Ovary (tissue), 9 donors: ENCODE data around the gene ADAMTS13. TPM values are rescaled to one million over a fixed set of nuclear protein-coding genes. Genes with fewer than 3 reads are reported as not detected.

Experiments used
- DNase-seq, 5 donors: peaks; one replicate each; pipeline ENCODE4 v3.0.0-alpha.2; 2019 to 2020
- H3K27ac ChIP-seq, 2 donors: fragments of 200-600 bp; one replicate each; pipeline versions ENCODE4 v1.5.1 to v1.8.0; 2019 to 2022
- H3K27me3 ChIP-seq: fragments of 200-600 bp; one replicate; pipeline ENCODE4 v1.8.0; 2022
- H3K36me3 ChIP-seq: fragments of 200-600 bp; sonication (generic); one replicate; pipeline ENCODE4 v1.5.1; 2019
- H3K4me1 ChIP-seq: one replicate; pipeline ENCODE4 v1.8.1; 2013; ENCODE audit warnings: mild to moderate bottlenecking, moderate library complexity; ENCODE audit not compliant: insufficient read depth
- H3K4me3 ChIP-seq: fragments of 200-600 bp; sonication (generic); one replicate; pipeline ENCODE4 v1.5.1; 2017
- H3K9me3 ChIP-seq, 2 donors: fragments of 200-600 bp in 1 of 2; sonication (generic) in 1 of 2; one replicate each; pipeline versions ENCODE4 v1.5.1 to v1.8.1; 2013 to 2019; ENCODE audit warnings: mild to moderate bottlenecking in 1 of 2, moderate library complexity in 1 of 2
- EP300 ChIP-seq: sonication (generic); formaldehyde crosslinking; IDR thresholded peaks from one replicate; pipeline ENCODE4 v1.6.1; 2017; ENCODE audit warnings: antibody characterized with exemption
- POLR2A ChIP-seq: fragments of 450-650 bp; IDR thresholded peaks from one replicate; pipeline ENCODE4 v1.6.1; 2017; ENCODE audit warnings: antibody characterized with exemption, mild to moderate bottlenecking, moderate library complexity
- WGBS, 3 donors: extraction: QIAGEN DNeasy Blood & Tissue Kit in 1 of 3; methylation state at CpG; one replicate each; pipeline versions ENCODE4 v1.1.5 to v1.1.7; 2013 to 2017; 5-methylcytosine and 5-hydroxymethylcytosine counted together
- intact Hi-C, 4 donors: fragments of 100-400 bp; cut with DNase I; formaldehyde crosslinking; loops; one replicate each; pipeline versions ENCODE4 v1.11.0 to v1.15.1; 2022 to 2023
- polyA plus RNA-seq, 2 donors: library from polyadenylated mRNA; stranded (reverse); fragments of 200-250 nt in 1 of 2; fragments of 350-450 nt in 1 of 2; fragmentation: Illumina TruSeq in 1 of 2; extraction: RNeasy Lipid Tissue Mini Kit (QIAGEN cat#74804) in 1 of 2; gene quantifications; one replicate each; pipeline ENCODE4 v1.2.3, GENCODE V29; 2013 to 2014
- total RNA-seq, 7 donors: library from RNA; depleted of rRNA in 2 of 7; stranded (reverse); fragments of >200 nt in 2 of 7; fragmentation: NEBNext Ultra II Directional in 3 of 7; extraction: Animal tissue kit (Norgen Biotek cat#: 25700) in 3 of 7; gene quantifications; one replicate each; pipeline versions ENCODE4 v1.1.0 to v1.2.4, GENCODE V29; 2016 to 2023
- TF ChIP-seq, protein P1 (sequence below), 3 donors: fragments of 450-650 bp in 2 of 3; fragments of 200-600 bp in 1 of 3; IDR thresholded peaks; one replicate each; pipeline versions ENCODE4 v1.5.1 to v1.8.0; 2016 to 2022; ENCODE audit warnings: antibody characterized with exemption in 3 of 3, mild to moderate bottlenecking in 1 of 3
- donor health status: DM: no; HTN: no; CAD: no; lungs with moderate emphysema.
- donor health status: DM: no; HTN: no; CAD: no.
- donor health status: Bipolar disorder and iron deficiency.
- donor health status: DM: yes; HTN: yes; CAD: no.
- donor health status: DM: no; HTN: no; CAD: no.
- donor health status: DM: yes; HTN: yes; CAD: no.

The ADAMTS13 gene
- total and polyA plus RNA-seq, 9 donors, result 0.45 to 4.2 (median 3.6) TPM

DNA sequence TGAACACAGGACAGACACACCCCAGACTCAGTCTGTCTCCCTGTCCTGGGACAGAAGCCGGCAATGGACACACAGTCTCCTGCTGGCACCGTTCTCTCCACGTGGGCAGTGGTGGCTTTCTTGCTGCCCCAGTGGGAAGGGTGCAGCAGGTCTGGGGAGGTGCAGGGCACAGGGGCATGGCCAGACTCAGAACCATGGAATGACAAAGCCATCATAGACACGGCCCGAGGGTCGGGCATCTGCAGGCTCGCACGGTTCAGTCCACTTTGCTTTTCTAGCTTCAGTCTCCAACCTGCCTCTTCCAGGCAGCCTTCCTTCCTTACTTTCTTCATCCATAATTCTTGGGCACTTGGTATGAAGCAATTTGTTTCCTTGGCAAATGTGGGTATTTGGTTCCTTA, 85.9 kb downstream of the ADAMTS13 start:
- no peaks in the 10 kb centered on the region for H3K9me3 ChIP-seq
- intact Hi-C loops, result no loop called here

More for the DNA sequence above, 85.9 kb downstream of the ADAMTS13 start:
- H3K27me3 ChIP-seq, result no peaks in the 10 kb centered on the region
- 86 to 97% (median 91%) methylated on average over 8 of the region's 8 CpGs for WGBS, 3 donors
- TF ChIP-seq POLR2A (no peak), EP300 (no peak)
- TF ChIP-seq, protein P1, sequence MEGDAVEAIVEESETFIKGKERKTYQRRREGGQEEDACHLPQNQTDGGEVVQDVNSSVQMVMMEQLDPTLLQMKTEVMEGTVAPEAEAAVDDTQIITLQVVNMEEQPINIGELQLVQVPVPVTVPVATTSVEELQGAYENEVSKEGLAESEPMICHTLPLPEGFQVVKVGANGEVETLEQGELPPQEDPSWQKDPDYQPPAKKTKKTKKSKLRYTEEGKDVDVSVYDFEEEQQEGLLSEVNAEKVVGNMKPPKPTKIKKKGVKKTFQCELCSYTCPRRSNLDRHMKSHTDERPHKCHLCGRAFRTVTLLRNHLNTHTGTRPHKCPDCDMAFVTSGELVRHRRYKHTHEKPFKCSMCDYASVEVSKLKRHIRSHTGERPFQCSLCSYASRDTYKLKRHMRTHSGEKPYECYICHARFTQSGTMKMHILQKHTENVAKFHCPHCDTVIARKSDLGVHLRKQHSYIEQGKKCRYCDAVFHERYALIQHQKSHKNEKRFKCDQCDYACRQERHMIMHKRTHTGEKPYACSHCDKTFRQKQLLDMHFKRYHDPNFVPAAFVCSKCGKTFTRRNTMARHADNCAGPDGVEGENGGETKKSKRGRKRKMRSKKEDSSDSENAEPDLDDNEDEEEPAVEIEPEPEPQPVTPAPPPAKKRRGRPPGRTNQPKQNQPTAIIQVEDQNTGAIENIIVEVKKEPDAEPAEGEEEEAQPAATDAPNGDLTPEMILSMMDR (IDR thresholded peaks at IDR 0.05), result no peak
- H3K36me3 ChIP-seq, result no peaks in the 10 kb centered on the region
- H3K27ac ChIP-seq, result no peak overlapping the region
- no peak for DNase-seq
- H3K4me3 ChIP-seq, result no peak overlapping the region
- peaks cover 20% of the 10 kb centered on the region for H3K4me1 ChIP-seq

Other genes starting within 250 kb of the ADAMTS13 start
- 1 to 10 TPM in 2 of 7 donors, under 1 TPM in 2, not detected in 3; 0.33 to 5.3 (median 2.7) TPM for gene OBP2B, start 213.1 kb upstream of the ADAMTS13 start, total RNA-seq
- gene OBP2B, start 213.1 kb upstream of the ADAMTS13 start, polyA plus RNA-seq, result not detected
- gene ABO, start 147.2 kb upstream of the ADAMTS13 start, total RNA-seq, result 10 to 100 TPM; 16.0 to 27.7 (median 22.0) TPM
- 10 to 100 TPM; 18.5 to 21.1 TPM for gene ABO, start 147.2 kb upstream of the ADAMTS13 start, polyA plus RNA-seq
- 10 to 100 TPM; 13.6 to 24.9 (median 21.0) TPM for gene SURF6, start 86.2 kb upstream of the ADAMTS13 start, total RNA-seq
- gene SURF6, start 86.2 kb upstream of the ADAMTS13 start, polyA plus RNA-seq, result 10 to 100 TPM; 12.7 to 24.0 TPM
- 10 to 100 TPM; 20.6 to 43.8 (median 38.7) TPM for gene MED22, start 74.2 kb upstream of the ADAMTS13 start, total RNA-seq
- gene MED22, start 74.2 kb upstream of the ADAMTS13 start, polyA plus RNA-seq, result 10 to 100 TPM in 1 of 2 donors, 1 to 10 TPM in 1; 8.3 to 24.5 TPM
- gene RPL7A, start 74.1 kb upstream of the ADAMTS13 start, total RNA-seq, result 1,000 to 10,000 TPM; 3,805 to 5,253 (median 4,187) TPM
- 1,000 to 10,000 TPM; 5,821 to 6,397 TPM for gene RPL7A, start 74.1 kb upstream of the ADAMTS13 start, polyA plus RNA-seq
- 10 to 100 TPM; 23.5 to 44.7 (median 33.8) TPM for gene SURF1, start 65.9 kb upstream of the ADAMTS13 start, total RNA-seq
- 10 to 100 TPM; 36.8 to 51.3 TPM for gene SURF1, start 65.9 kb upstream of the ADAMTS13 start, polyA plus RNA-seq
- 10 to 100 TPM; 13.7 to 30.4 (median 15.8) TPM for gene SURF2, start 65.8 kb upstream of the ADAMTS13 start, total RNA-seq
- 10 to 100 TPM in 1 of 2 donors, 1 to 10 TPM in 1; 8.6 to 21.4 TPM for gene SURF2, start 65.8 kb upstream of the ADAMTS13 start, polyA plus RNA-seq
- 100 to 1,000 TPM in 4 of 7 donors, 10 to 100 TPM in 3; 58.7 to 126 (median 107) TPM for gene SURF4, start 46.3 kb upstream of the ADAMTS13 start, total RNA-seq
- 100 to 1,000 TPM in 1 of 2 donors, 10 to 100 TPM in 1; 73.8 to 165 TPM for gene SURF4, start 46.3 kb upstream of the ADAMTS13 start, polyA plus RNA-seq
- 1 to 10 TPM in 5 of 7 donors, under 1 TPM in 2; 0.48 to 1.7 (median 1.2) TPM for gene STKLD1, start 46.0 kb upstream of the ADAMTS13 start, total RNA-seq
- gene STKLD1, start 46.0 kb upstream of the ADAMTS13 start, polyA plus RNA-seq, result 1 to 10 TPM; 1.3 to 2.3 TPM
- gene REXO4, start 4.4 kb upstream of the ADAMTS13 start, total RNA-seq, result 10 to 100 TPM; 15.9 to 31.0 (median 21.9) TPM
- 10 to 100 TPM; 17.6 to 22.3 TPM for gene REXO4, start 4.4 kb upstream of the ADAMTS13 start, polyA plus RNA-seq
- gene CACFD1, start 37.6 kb downstream of the ADAMTS13 start, total RNA-seq, result 10 to 100 TPM in 6 of 7 donors, 1 to 10 TPM in 1; 8.2 to 23.4 (median 18.6) TPM
- gene CACFD1, start 37.6 kb downstream of the ADAMTS13 start, polyA plus RNA-seq, result 10 to 100 TPM in 1 of 2 donors, 1 to 10 TPM in 1; 1.6 to 16.0 TPM
- 1 to 10 TPM in 4 of 7 donors, under 1 TPM in 3; 0.48 to 7.4 (median 1.1) TPM for gene SLC2A6, start 56.7 kb downstream of the ADAMTS13 start, total RNA-seq
- under 1 TPM; 0.37 to 0.93 TPM for gene SLC2A6, start 56.7 kb downstream of the ADAMTS13 start, polyA plus RNA-seq
- gene MYMK, start 102.6 kb downstream of the ADAMTS13 start, total RNA-seq, result not detected
- gene MYMK, start 102.6 kb downstream of the ADAMTS13 start, polyA plus RNA-seq, result not detected
- gene ADAMTSL2, start 112.3 kb downstream of the ADAMTS13 start, total RNA-seq, result 10 to 100 TPM in 1 of 7 donors, 1 to 10 TPM in 6; 1.3 to 18.5 (median 1.9) TPM
- 1 to 10 TPM in 1 of 2 donors, under 1 TPM in 1; 0.27 to 1.9 TPM for gene ADAMTSL2, start 112.3 kb downstream of the ADAMTS13 start, polyA plus RNA-seq
- under 1 TPM in 1 of 7 donors, not detected in 6; 0.30 TPM for gene FAM163B, start 187.0 kb downstream of the ADAMTS13 start, total RNA-seq
- gene FAM163B, start 187.0 kb downstream of the ADAMTS13 start, polyA plus RNA-seq, result under 1 TPM in 1 of 2 donors, not detected in 1; 0.21 TPM
- gene DBH, start 214.0 kb downstream of the ADAMTS13 start, total RNA-seq, result not detected
- gene DBH, start 214.0 kb downstream of the ADAMTS13 start, polyA plus RNA-seq, result under 1 TPM in 1 of 2 donors, not detected in 1; 0.28 TPM